Duodenal mucosa (tissue), 2 donors: ENCODE measurements around the gene PDLIM1.
"Not testable (repeated sequence)": the region's sequence is repeated elsewhere in the genome, so short reads cannot be mapped to it uniquely, and the experiment has no call there.

Source experiments
- H3K27ac ChIP-seq: one replicate; pipeline ENCODE4 v1.7.0; 2013; ENCODE audit warnings: low read depth, low read length
- H3K27me3 ChIP-seq, 2 donors: one replicate each; pipeline ENCODE4 v1.7.0; 2013; ENCODE audit warnings: low read length in 2 of 2, control low read depth in 1 of 2; ENCODE audit not compliant: insufficient read depth in 2 of 2, control insufficient read depth in 1 of 2
- H3K36me3 ChIP-seq, 2 donors: one replicate each; pipeline ENCODE4 v1.7.0; 2013; ENCODE audit warnings: low read length in 2 of 2, control low read depth in 1 of 2; ENCODE audit not compliant: insufficient read depth in 2 of 2, control insufficient read depth in 1 of 2
- H3K4me1 ChIP-seq, 2 donors: one replicate each; pipeline ENCODE4 v1.7.0; 2013; ENCODE audit warnings: low read length in 2 of 2, control low read depth in 1 of 2; ENCODE audit not compliant: insufficient read depth in 2 of 2, control insufficient read depth in 1 of 2
- H3K4me3 ChIP-seq, 2 donors: one replicate each; pipeline ENCODE4 v1.7.0; 2013; ENCODE audit warnings: low read length in 2 of 2, low read depth in 1 of 2
- H3K9ac ChIP-seq, 2 donors: one replicate each; pipeline ENCODE4 v1.7.0; 2013; ENCODE audit warnings: low read length in 2 of 2, low read depth in 1 of 2
- H3K9me3 ChIP-seq, 2 donors: one replicate each; pipeline ENCODE4 v1.7.0; 2013; ENCODE audit warnings: low read length in 2 of 2, control low read depth in 1 of 2; ENCODE audit not compliant: control insufficient read depth in 1 of 2

PDLIM1 gene

DNA sequence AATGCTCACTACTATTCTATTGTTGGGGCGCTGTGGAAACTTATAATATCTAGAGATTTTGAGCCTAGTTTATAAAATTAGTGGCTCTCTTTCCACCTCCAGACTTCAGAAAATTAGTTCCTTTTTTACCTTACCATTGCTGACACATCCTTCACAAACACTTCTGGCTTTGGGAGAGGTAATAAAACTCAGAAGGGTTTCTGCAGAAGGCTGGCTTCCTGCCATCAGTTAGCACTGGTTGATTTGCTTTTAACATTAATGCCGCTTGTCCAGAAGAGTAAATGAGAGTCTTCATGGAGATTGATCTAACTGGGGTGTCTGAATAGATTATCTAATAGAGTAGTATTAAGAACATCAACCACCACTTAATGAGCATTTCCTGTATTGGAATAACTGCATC lies 76.4 kb downstream of the PDLIM1 start:
- no peaks in the 10 kb centered on the region for H3K4me1 ChIP-seq
- H3K36me3 ChIP-seq = no peaks in the 10 kb centered on the region
- H3K27me3 ChIP-seq = no peaks in the 10 kb centered on the region
- no peaks in the 10 kb centered on the region for H3K9me3 ChIP-seq
- no peak overlapping the region for H3K9ac ChIP-seq
- H3K4me3 ChIP-seq = no peak overlapping the region
- no peak overlapping the region for H3K27ac ChIP-seq

DNA sequence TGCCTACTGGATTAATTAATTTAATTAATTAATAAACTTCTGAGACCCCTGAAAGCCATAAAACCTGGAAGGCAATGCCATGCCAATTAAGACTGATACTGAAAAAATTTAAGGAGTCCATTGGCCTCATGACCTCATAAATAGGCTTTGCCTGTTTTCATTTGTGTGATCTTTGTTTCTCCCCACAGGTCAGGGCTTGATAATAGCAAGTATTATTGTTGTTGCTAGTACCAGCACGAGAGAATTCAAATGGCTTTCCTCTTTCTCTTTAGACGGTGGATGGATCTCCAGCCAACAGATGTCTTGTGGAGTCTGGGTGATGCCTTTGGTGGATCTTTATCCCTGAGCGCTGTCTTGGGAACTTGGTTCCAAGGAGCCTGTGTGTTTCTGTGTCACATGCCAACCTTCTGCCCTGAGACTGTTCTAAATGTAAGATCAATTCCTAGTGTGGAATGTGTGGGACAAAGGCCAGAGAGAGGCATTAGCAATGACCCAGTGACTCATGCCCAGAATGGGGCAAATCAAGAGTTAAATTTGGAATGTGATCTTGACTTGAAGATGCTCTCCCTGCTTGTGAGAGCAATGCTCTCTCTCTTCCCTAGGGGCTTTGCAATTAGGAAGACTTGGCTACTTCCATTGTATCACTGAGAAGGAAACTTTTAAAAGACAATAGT lies 79.1 kb downstream of the PDLIM1 start:
- H3K27me3 ChIP-seq = no peaks in the 10 kb centered on the region
- H3K4me3 ChIP-seq = no peak overlapping the region
- H3K27ac ChIP-seq = no peak overlapping the region
- no peak overlapping the region for H3K9ac ChIP-seq
- no peaks in the 10 kb centered on the region for H3K4me1 ChIP-seq
- no peaks in the 10 kb centered on the region for H3K36me3 ChIP-seq
- no peaks in the 10 kb centered on the region for H3K9me3 ChIP-seq

DNA sequence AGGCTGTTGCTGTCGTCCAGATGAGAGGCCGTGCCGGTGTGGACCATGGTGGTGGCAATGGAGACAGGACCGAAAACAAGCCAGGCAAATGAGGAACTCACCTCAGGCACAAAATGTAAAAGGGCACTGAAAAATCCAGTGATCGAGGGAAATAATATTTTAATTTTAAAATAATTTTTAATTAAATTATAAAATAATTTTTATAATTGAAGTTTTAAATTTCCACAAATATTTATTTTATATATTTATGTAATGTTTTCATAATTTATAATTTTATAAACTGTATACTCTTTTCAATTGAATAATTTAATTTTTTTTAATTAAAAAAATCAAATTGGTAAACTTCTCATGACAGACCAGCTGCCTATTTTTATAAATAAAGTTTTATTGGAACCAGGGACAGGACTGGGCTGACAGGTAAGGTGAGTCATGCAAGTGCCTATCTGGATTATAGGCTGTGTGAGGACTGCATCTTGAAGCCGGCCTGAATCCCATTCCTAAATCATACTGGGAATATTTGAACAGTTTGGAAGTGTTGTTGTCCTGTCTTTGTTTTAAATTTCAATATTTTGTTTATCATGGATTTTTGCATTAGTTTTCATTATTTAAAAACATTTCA lies 81.2 kb downstream of the PDLIM1 start:
- H3K4me3 ChIP-seq = no peak overlapping the region
- no peaks in the 10 kb centered on the region for H3K27me3 ChIP-seq
- no peaks in the 10 kb centered on the region for H3K4me1 ChIP-seq
- no peak overlapping the region for H3K9ac ChIP-seq
- H3K27ac ChIP-seq = no peak overlapping the region
- no peaks in the 10 kb centered on the region for H3K36me3 ChIP-seq
- H3K9me3 ChIP-seq = no peaks in the 10 kb centered on the region

DNA sequence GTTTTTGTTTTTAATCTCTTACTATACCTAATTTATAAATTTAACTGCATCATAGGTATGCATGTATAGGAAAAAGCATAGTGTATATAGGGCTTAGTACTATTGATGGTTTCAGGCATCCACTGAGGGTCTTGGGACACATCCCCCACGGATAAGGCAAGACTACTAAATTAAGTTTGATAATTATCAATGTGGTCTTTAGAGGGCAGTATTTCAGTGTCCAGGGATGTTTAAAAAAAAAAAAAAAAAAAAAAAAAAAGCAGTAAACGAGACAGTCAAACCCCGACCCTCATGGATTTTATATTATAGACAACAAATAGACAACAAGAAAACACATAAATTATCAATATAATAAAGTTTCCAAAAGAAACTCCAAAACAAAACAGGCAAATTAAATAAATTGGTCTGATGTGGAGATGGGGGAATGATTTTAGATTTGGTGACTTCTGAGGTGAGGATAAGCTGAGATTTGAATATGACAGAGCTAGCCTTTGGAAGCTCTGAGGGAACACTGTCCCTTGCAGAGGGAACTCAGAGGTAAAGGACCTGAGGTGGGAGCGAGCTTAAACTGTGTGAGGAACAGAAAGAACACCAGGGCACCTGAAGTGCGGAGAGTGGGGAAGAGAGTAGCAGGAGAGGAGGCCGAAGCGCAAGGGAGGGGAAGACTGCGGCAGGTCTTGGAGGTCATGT lies 82.0 kb downstream of the PDLIM1 start:
- H3K27me3 ChIP-seq = no peaks in the 10 kb centered on the region
- H3K4me1 ChIP-seq = no peaks in the 10 kb centered on the region
- H3K4me3 ChIP-seq = no peak overlapping the region
- no peak overlapping the region for H3K9ac ChIP-seq
- H3K36me3 ChIP-seq = no peaks in the 10 kb centered on the region
- H3K9me3 ChIP-seq = no peaks in the 10 kb centered on the region
- no peak overlapping the region for H3K27ac ChIP-seq

DNA sequence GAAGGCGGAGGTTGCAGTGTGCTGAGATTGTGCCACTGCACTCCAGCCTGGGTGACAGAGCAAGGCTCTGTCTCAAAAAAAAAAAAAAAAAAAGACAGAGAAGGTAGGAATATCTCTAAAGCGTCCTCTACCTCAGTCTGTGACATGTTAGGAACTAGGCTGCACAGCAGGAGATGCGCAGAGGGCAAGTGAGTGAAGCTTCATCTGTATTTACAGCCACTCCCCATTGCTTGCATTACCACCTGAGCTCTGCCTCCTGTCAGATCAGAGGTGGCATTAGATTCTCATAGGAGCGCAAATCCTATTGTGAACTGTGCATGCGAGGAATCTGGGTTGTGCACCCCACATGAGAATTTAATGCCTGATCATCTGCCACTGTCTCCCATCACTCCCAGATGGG lies 87.9 kb downstream of the PDLIM1 start:
- H3K4me1 ChIP-seq, H3K4me3 ChIP-seq, H3K27me3 ChIP-seq, H3K27ac ChIP-seq, H3K36me3 ChIP-seq, H3K9ac ChIP-seq, H3K9me3 ChIP-seq: not testable (repeated sequence)

DNA sequence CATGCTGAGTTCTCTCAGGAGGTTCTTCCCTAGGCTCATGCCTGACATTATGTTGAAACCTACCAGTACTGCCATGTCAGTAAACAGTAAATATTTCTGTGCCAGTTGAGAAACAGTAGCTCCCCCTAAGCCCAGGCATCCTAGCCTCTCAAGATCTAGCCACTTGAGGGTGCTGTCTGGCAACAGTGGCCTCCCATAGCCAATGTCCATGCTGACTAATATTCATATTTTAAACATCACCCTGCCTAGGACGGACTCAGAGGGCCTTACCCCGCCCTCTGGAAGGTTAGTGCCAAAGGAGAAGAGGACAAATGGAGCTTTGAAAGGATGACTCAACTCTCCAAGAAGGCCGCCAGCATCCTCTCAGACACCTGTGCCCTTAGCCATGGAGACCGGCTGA lies 89.1 kb downstream of the PDLIM1 start:
- Histone ChIP-seq H3K9me3 (no peaks in the 10 kb centered on the region), H3K4me1 (no peaks in the 10 kb centered on the region), H3K9ac (no peak overlapping the region), H3K27ac (no peak overlapping the region), H3K27me3 (no peaks in the 10 kb centered on the region), H3K4me3 (no peak overlapping the region), H3K36me3 (no peaks in the 10 kb centered on the region)

DNA sequence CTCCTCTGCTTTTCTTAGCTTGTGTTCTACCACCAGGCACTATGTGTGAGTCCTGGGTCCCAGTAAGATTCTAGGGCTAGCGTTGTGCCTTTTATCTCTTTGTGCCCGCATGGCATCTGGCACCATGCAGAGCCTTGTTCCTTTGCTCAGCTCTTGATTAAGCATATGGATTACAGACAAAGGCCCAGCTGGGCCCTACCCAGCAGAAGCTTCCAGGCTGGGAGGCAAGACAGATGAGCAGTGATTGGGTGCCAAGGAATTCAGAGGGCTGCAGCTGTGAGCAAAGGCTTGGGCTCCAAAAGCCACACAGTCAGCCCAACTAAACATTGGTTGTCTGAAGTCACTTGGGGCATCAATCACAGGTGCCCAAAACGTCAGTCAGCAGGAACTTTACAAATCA lies 94.8 kb downstream of the PDLIM1 start:
- no peak overlapping the region for H3K9ac ChIP-seq
- H3K4me1 ChIP-seq = no peaks in the 10 kb centered on the region
- no peaks in the 10 kb centered on the region for H3K27me3 ChIP-seq
- no peak overlapping the region for H3K4me3 ChIP-seq
- H3K36me3 ChIP-seq = no peaks in the 10 kb centered on the region
- no peaks in the 10 kb centered on the region for H3K9me3 ChIP-seq
- H3K27ac ChIP-seq = no peak overlapping the region

DNA sequence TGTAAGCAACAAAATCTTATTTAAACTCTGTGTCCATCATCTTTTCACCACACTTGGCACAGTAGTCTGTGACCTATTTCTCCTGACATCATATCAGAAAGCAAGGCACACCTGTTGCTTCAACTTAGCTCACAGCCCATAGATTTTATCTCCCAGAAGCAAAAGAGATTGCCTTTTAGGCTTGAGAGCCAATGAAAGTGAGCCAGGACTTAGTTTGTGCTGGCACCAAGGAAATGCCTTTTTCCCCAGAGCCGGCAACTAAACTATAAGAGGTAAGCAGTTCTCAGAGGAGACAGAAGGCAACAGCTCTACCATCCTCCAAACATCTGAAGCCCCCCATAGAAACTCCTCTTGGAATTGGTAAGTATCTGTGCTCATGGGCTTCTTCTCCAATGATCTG lies 96.9 kb downstream of the PDLIM1 start, which contains the start of gene ACSM6:
TSS of gene ACSM6 (plus strand) at position 295 of the 400 bp plus-strand sequence. CDS start 248 bp downstream, outside the sequence.
- Histone ChIP-seq H3K9me3 (no peaks in the 10 kb centered on the region), H3K4me3 (no peak within 1 kb of the TSS), H3K9ac (no peak within 1 kb of the TSS), H3K27me3 (no peaks in the 10 kb centered on the region), H3K36me3 (no peaks in the 10 kb centered on the region), H3K4me1 (no peaks in the 10 kb centered on the region), H3K27ac (no peak within 1 kb of the TSS)

DNA sequence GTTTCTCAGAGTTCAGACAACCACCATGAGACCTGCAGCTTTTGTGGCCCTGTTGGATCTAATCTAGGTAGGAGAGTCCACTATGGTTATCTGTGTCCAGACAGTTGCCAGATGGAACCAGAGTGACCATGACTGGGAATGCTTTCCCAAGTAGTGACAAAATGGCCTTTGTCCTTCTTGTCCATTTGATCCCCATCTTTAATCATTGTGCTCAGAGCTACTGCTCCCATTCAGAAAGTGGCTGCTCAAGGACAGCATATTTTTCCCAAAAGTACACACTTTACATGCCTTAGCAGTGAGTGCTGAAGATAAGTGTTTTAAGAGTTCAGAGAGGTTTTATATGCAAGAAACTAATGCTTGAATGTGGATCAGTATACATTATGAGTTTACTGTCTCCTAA lies 102.2 kb downstream of the PDLIM1 start:
- H3K27me3 ChIP-seq = no peaks in the 10 kb centered on the region
- H3K9me3 ChIP-seq = no peaks in the 10 kb centered on the region
- no peaks in the 10 kb centered on the region for H3K36me3 ChIP-seq
- H3K4me1 ChIP-seq = no peaks in the 10 kb centered on the region
- no peak overlapping the region for H3K27ac ChIP-seq
- no peak overlapping the region for H3K4me3 ChIP-seq
- no peak overlapping the region for H3K9ac ChIP-seq

DNA sequence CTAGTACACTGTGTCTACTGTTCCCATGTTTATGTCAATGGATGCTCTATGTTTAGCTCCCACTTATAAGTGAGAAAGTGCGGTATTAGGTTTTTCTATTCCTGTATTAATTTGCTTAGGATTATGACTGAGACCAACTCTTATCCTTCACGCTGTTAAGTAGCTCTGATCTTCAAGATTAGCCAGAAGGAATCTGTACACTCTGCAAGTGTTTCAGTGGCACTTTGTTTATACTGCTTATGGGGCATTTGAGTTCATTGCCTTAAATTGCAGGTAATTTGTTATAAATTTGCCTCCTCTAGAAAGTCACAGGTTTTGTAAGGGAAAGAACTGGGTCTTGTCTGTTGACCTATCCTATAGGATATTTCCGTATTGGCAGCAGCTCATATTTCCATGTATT lies 103.2 kb downstream of the PDLIM1 start:
- no peak overlapping the region for H3K9ac ChIP-seq
- H3K27me3 ChIP-seq = no peaks in the 10 kb centered on the region
- no peak overlapping the region for H3K4me3 ChIP-seq
- H3K36me3 ChIP-seq = no peaks in the 10 kb centered on the region
- H3K9me3 ChIP-seq = no peaks in the 10 kb centered on the region
- H3K4me1 ChIP-seq = no peaks in the 10 kb centered on the region
- H3K27ac ChIP-seq = no peak overlapping the region
